Activated naive CD4-positive, alpha-beta T cell treated with anti-CD3 and anti-CD28 coated beads, Interleukin-2, amount 50 U/mL, for 24 hours (primary cell): ENCODE measurements around the gene PLA2G2F.

Experiments
- H3K27ac Mint-ChIP-seq: one replicate; pipeline ENCODE4 v1.8.0; 2021; ENCODE audit warnings: mild to moderate bottlenecking, mixed read lengths
- H3K27me3 Mint-ChIP-seq: one replicate; pipeline ENCODE4 v1.8.0; 2021; ENCODE audit warnings: mixed read lengths
- H3K36me3 Mint-ChIP-seq: one replicate; pipeline ENCODE4 v1.8.0; 2021; ENCODE audit warnings: mixed read lengths
- H3K4me1 Mint-ChIP-seq: one replicate; pipeline ENCODE4 v1.8.0; 2021; ENCODE audit warnings: mixed read lengths
- H3K4me3 Mint-ChIP-seq: one replicate; pipeline ENCODE4 v1.8.0; 2021; ENCODE audit warnings: mild to moderate bottlenecking, mixed read lengths
- H3K9me3 Mint-ChIP-seq: one replicate; pipeline ENCODE4 v1.8.0; 2021; ENCODE audit warnings: mixed read lengths

Gene PLA2G2F

GRCh38 chr1:20197329-20197791 lies 58.2 kb downstream of the PLA2G2F start:
- Mint-ChIP-seq H3K9me3 (no peaks in the 10 kb centered on the region), H3K4me3 (no peak overlapping the region), H3K27ac (no peak overlapping the region), H3K27me3 (peaks cover 2% of the 10 kb centered on the region), H3K36me3 (no peaks in the 10 kb centered on the region), H3K4me1 (peaks cover 4% of the 10 kb centered on the region)

DNA sequence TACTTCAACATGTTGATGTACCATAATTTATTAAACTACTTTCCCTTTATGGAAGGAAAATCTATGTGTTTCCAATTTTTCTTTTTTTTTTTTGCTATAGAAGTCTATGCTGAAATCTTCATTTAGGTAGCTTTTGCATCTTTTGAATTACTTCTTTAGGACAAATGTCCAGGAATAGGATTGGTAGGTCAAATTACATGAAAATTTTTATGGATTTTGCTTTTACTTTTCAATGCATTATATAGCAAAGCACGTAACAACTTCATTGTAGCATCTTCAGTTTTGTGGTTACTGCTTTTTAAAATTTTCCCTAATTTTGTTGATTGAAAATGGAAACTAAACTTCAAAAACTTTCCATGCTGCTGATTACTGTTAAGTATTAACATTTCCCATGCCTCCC lies 59.2 kb downstream of the PLA2G2F start:
- Mint-ChIP-seq H3K27me3 (peaks cover 2% of the 10 kb centered on the region), H3K36me3 (no peaks in the 10 kb centered on the region), H3K9me3 (no peaks in the 10 kb centered on the region), H3K27ac (no peak overlapping the region), H3K4me1 (peaks cover 4% of the 10 kb centered on the region), H3K4me3 (no peak overlapping the region)

GRCh38 chr1:20198918-20199317 lies 59.8 kb downstream of the PLA2G2F start:
- Mint-ChIP-seq H3K36me3 (no peaks in the 10 kb centered on the region), H3K27ac (no peak overlapping the region), H3K4me3 (no peak overlapping the region), H3K9me3 (no peaks in the 10 kb centered on the region), H3K27me3 (peaks cover 2% of the 10 kb centered on the region), H3K4me1 (peaks cover 4% of the 10 kb centered on the region)

DNA sequence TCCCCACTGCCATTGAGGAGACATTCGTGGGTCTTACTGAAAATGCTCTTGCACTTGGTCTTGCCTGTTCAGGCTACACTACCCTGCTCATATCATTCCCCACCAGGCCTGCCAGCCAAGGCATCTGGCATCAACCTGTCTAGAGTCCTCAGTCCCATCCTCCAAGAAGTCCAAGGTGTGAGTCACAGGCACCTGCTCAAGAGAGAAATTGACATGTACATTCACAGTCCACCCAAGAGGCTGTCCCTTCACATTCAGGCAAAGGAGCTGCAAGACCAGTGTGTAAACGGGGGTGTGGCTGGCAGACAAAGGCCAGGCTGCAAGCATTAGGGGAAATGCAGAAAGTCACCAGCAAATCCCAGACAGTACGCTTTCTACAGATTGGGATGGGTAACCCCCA lies 60.3 kb downstream of the PLA2G2F start:
- Mint-ChIP-seq H3K4me1 (peaks cover 4% of the 10 kb centered on the region), H3K27ac (no peak overlapping the region), H3K36me3 (no peaks in the 10 kb centered on the region), H3K27me3 (peaks cover 2% of the 10 kb centered on the region), H3K9me3 (no peaks in the 10 kb centered on the region), H3K4me3 (no peak overlapping the region)

GRCh38 chr1:20199840-20200239 lies 60.7 kb downstream of the PLA2G2F start:
- no peaks in the 10 kb centered on the region for H3K9me3 Mint-ChIP-seq
- peaks cover 3% of the 10 kb centered on the region for H3K4me1 Mint-ChIP-seq
- no peak overlapping the region for H3K27ac Mint-ChIP-seq
- H3K27me3 Mint-ChIP-seq: peaks cover 2% of the 10 kb centered on the region
- H3K4me3 Mint-ChIP-seq: no peak overlapping the region
- no peaks in the 10 kb centered on the region for H3K36me3 Mint-ChIP-seq
